OCI-LY7 (cell line): ENCODE measurements around the gene MFAP2.

Source experiments
- EZH2phosphoT487 ChIP-seq: fragments of 200-600 bp; sonication (generic); IDR thresholded peaks from 2 replicates; pipeline ENCODE4 v1.6.1; 2018; ENCODE audit warnings: low read depth, borderline replicate concordance, mild to moderate bottlenecking, mixed run types, antibody characterized with exemption, low read length, moderate library complexity, mixed read lengths
- TF ChIP-seq, protein P1 (sequence below): fragments of 200-600 bp; sonication (generic); conservative IDR thresholded peaks from 2 replicates; pipeline ENCODE4 v1.5.1; 2014; ENCODE audit warnings: mild to moderate bottlenecking, antibody characterized with exemption, low read length, moderate library complexity, mixed read lengths

DNA sequence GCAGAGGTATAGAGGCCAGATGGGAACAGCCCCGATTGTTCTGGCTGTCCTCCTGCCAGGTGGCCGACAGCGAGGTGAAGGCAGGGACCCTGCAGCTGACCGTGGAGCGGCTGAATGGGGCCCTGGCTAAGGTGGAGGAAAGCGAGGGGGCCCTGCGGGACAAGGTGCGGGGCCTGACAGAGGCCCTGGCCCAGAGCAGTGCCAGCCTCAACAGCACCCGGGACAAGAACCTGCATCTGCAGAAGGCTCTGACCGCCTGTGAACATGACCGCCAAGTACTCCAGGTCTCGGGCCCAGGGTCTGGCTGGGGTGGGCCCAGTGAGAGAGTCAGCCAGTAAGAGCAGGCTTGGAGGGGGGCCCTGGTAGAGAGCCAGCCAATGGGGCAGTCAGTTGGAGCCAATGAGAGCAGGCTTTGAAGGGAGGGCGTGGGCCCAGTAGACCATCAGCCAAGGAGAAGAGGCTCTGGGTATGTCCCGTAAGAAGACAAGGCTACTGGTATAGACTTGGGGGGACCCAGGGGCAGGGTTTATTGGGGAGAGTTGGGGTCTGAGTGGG, 11.3 kb downstream of the MFAP2 start:
- TF ChIP-seq, protein P1, sequence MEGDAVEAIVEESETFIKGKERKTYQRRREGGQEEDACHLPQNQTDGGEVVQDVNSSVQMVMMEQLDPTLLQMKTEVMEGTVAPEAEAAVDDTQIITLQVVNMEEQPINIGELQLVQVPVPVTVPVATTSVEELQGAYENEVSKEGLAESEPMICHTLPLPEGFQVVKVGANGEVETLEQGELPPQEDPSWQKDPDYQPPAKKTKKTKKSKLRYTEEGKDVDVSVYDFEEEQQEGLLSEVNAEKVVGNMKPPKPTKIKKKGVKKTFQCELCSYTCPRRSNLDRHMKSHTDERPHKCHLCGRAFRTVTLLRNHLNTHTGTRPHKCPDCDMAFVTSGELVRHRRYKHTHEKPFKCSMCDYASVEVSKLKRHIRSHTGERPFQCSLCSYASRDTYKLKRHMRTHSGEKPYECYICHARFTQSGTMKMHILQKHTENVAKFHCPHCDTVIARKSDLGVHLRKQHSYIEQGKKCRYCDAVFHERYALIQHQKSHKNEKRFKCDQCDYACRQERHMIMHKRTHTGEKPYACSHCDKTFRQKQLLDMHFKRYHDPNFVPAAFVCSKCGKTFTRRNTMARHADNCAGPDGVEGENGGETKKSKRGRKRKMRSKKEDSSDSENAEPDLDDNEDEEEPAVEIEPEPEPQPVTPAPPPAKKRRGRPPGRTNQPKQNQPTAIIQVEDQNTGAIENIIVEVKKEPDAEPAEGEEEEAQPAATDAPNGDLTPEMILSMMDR: no peak
- no peak for TF ChIP-seq EZH2phosphoT487
